GM12801 (cell line): ENCODE measurements around the gene DAPK1.

Experiments
- CTCF ChIP-seq: IDR thresholded peaks from one replicate; pipeline ENCODE4 v1.5.1; 2011; ENCODE audit warnings: control low read depth; ENCODE audit not compliant: insufficient read length; ENCODE audit errors: extremely low read depth

Gene DAPK1

GRCh38 chr9:87581949-87582637 is 84.4 kb downstream of the DAPK1 start:
- no peak for TF ChIP-seq CTCF

GRCh38 chr9:87584326-87584725 is 86.7 kb downstream of the DAPK1 start:
- TF ChIP-seq CTCF = no peak

- TF ChIP-seq CTCF = no peak
These were observed 87.6 kb downstream of the DAPK1 start for GRCh38 chr9:87585123-87585855.

GRCh38 chr9:87586731-87587355 is 89.2 kb downstream of the DAPK1 start:
- TF ChIP-seq CTCF = no peak

GRCh38 chr9:87587356-87587745 is 89.7 kb downstream of the DAPK1 start:
- no peak for TF ChIP-seq CTCF

- TF ChIP-seq CTCF = no peak
These were observed 90.2 kb downstream of the DAPK1 start for GRCh38 chr9:87587864-87588263.

- no peak for TF ChIP-seq CTCF
These were observed 90.7 kb downstream of the DAPK1 start for GRCh38 chr9:87588339-87588738.
